CD14-positive monocyte (primary cell): ENCODE measurements around the gene VWC2L. TPM values are rescaled to one million over a fixed set of nuclear protein-coding genes. Genes with fewer than 3 reads are reported as not detected.

ENCODE experiments used
- DNase-seq, 3 donors: peaks; one replicate each; pipeline ENCODE4 v3.0.0-alpha.2; 2011 to 2022
- H2AFZ ChIP-seq: 2 replicates; pipeline ENCODE4 v1.6.0; 2012; ENCODE audit warnings: mild to moderate bottlenecking, low read depth, low read length, inconsistent platforms; ENCODE audit not compliant: insufficient read depth, poor library complexity, severe bottlenecking
- H3K27ac ChIP-seq, 2 donors: 1 replicate in 1 of 2; 2 replicates in 1 of 2; pipeline ENCODE4 v1.5.1; 2012 to 2013; ENCODE audit warnings: low read length in 2 of 2, control low read depth in 1 of 2, inconsistent platforms in 1 of 2, low read depth in 1 of 2, mild to moderate bottlenecking in 1 of 2
- H3K27me3 ChIP-seq, 2 donors: one replicate each; pipeline versions ENCODE4 v1.6.0 to v1.6.1; 2011 to 2013; ENCODE audit warnings: low read length in 2 of 2; ENCODE audit not compliant: control insufficient read depth in 2 of 2, insufficient read depth in 2 of 2
- H3K36me3 ChIP-seq, 2 donors: replicated peaks in 1 of 2; 1 replicate in 1 of 2; 2 replicates in 1 of 2; pipeline versions ENCODE4 v1.5.1 to v1.6.1; 2012 to 2013; ENCODE audit warnings: low read length in 2 of 2, control low read depth in 1 of 2, inconsistent platforms in 1 of 2, mild to moderate bottlenecking in 1 of 2; ENCODE audit not compliant: insufficient read depth in 2 of 2, control insufficient read depth in 1 of 2
- H3K4me1 ChIP-seq, 2 donors: 1 replicate in 1 of 2; 2 replicates in 1 of 2; pipeline versions ENCODE4 v1.5.1 to v1.6.1; 2012 to 2013; ENCODE audit warnings: low read length in 2 of 2, control low read depth in 1 of 2, inconsistent platforms in 1 of 2, mild to moderate bottlenecking in 1 of 2, moderate library complexity in 1 of 2; ENCODE audit not compliant: insufficient read depth in 2 of 2, control insufficient read depth in 1 of 2
- H3K4me2 ChIP-seq: replicated peaks from 2 replicates; pipeline ENCODE3; 2012; ENCODE audit warnings: low read length, moderate library complexity, mild to moderate bottlenecking; ENCODE audit not compliant: poor library complexity, severe bottlenecking; ENCODE audit errors: extremely low read depth
- H3K4me3 ChIP-seq, 3 experiments: fragments of 200-600 bp in 1 of 3; sonication (generic) in 1 of 3; replicated peaks in 1 of 3; 1 replicate in 2 of 3; 2 replicates in 1 of 3; pipeline ENCODE4 v1.5.1; 2011 to 2013; ENCODE audit warnings: low read length in 3 of 3, mild to moderate bottlenecking in 3 of 3, control low read depth in 2 of 3, low read depth in 2 of 3, inconsistent platforms in 1 of 3, moderate library complexity in 1 of 3
- H3K79me2 ChIP-seq: 2 replicates; pipeline ENCODE4 v1.6.0; 2012; ENCODE audit warnings: mild to moderate bottlenecking, control low read depth, inconsistent platforms, low read length, moderate library complexity; ENCODE audit not compliant: insufficient read depth
- H3K9ac ChIP-seq: 2 replicates; pipeline ENCODE4 v1.6.0; 2017; ENCODE audit warnings: low read length, mild to moderate bottlenecking; ENCODE audit not compliant: insufficient read depth, poor library complexity, severe bottlenecking
- H3K9me3 ChIP-seq, 2 donors: replicated peaks in 1 of 2; 1 replicate in 1 of 2; 2 replicates in 1 of 2; pipeline versions ENCODE4 v1.5.1 to v1.6.1; 2012 to 2013; ENCODE audit warnings: low read length in 2 of 2, control low read depth in 1 of 2; ENCODE audit not compliant: control insufficient read depth in 1 of 2, insufficient read depth in 1 of 2
- H4K20me1 ChIP-seq: 2 replicates; pipeline ENCODE4 v1.6.0; 2012; ENCODE audit warnings: mild to moderate bottlenecking, low read length, control low read depth, moderate library complexity; ENCODE audit not compliant: insufficient read depth
- H3K27ac Mint-ChIP-seq, 7 donors: one replicate each; pipeline ENCODE4 v1.8.0; 2020; ENCODE audit warnings: mild to moderate bottlenecking in 7 of 7, mixed read lengths in 7 of 7, moderate library complexity in 6 of 7, inconsistent platforms in 2 of 7
- H3K27me3 Mint-ChIP-seq, 3 donors: one replicate each; pipeline ENCODE4 v1.8.0; 2021 to 2022; ENCODE audit warnings: low read depth in 3 of 3, mild to moderate bottlenecking in 3 of 3, mixed read lengths in 3 of 3, moderate library complexity in 3 of 3, inconsistent platforms in 1 of 3
- H3K36me3 Mint-ChIP-seq, 2 donors: one replicate each; pipeline ENCODE4 v1.8.0; 2020; ENCODE audit warnings: mixed read lengths in 2 of 2, inconsistent platforms in 1 of 2, mild to moderate bottlenecking in 1 of 2
- H3K4me1 Mint-ChIP-seq: one replicate; pipeline ENCODE4 v1.8.0; 2020; ENCODE audit warnings: mild to moderate bottlenecking, mixed read lengths
- H3K4me3 Mint-ChIP-seq, 2 donors: one replicate each; pipeline ENCODE4 v1.8.0; 2020; ENCODE audit warnings: mild to moderate bottlenecking in 2 of 2, mixed read lengths in 2 of 2, moderate library complexity in 1 of 2
- H3K9me3 Mint-ChIP-seq, 7 donors: one replicate each; pipeline ENCODE4 v1.8.0; 2020 to 2022; ENCODE audit warnings: mixed read lengths in 7 of 7, mild to moderate bottlenecking in 6 of 7, moderate library complexity in 6 of 7, inconsistent platforms in 2 of 7
- WGBS: methylation state at CpG from one replicate; pipeline ENCODE4 v1.1.5; 2013; ENCODE audit warnings: missing lambda C conversion rate; ENCODE audit not compliant: insufficient coverage; 5-methylcytosine and 5-hydroxymethylcytosine counted together
- intact Hi-C, 2 donors: fragments of 100-400 bp; cut with micrococcal nuclease; formaldehyde crosslinking; loops; one replicate each; pipeline versions ENCODE4 v1.15.0 to v1.15.1; 2023
- polyA plus RNA-seq, 3 donors: library from polyadenylated mRNA; depleted of rRNA in 1 of 3; unstranded in 2 of 3; stranded (reverse) in 1 of 3; fragments of 300-500 nt in 2 of 3; fragments of >200 nt in 1 of 3; fragmentation: Illumina TruSeq in 2 of 3; gene quantifications; 1 replicate in 2 of 3; 2 replicates in 1 of 3; pipeline ENCODE4 v1.2.3, GENCODE V29; 2012 to 2021
- TF ChIP-seq, protein P1 (sequence below): fragments of 200-600 bp; IDR thresholded peaks from one replicate; pipeline ENCODE4 v1.8.0; 2022; ENCODE audit warnings: antibody characterized with exemption, mild to moderate bottlenecking

Gene VWC2L
- polyA plus RNA-seq, 3 donors: not detected

- H3K27me3 ChIP-seq: no peaks in the 10 kb centered on the region
- H3K4me3 ChIP-seq: no peak overlapping the region
- Mint-ChIP-seq H3K27ac (no peak overlapping the region), H3K27me3 (no peaks in the 10 kb centered on the region), H3K4me1 (no peaks in the 10 kb centered on the region), H3K9me3 (peaks cover 0 to 8% (median 4%) of the 10 kb centered on the region in 7 donors), H3K4me3 (no peak overlapping the region), H3K36me3 (no peaks in the 10 kb centered on the region)
- peaks cover 0 to 2% of the 10 kb centered on the region in 2 donors for H3K9me3 ChIP-seq
- TF ChIP-seq, protein P1, sequence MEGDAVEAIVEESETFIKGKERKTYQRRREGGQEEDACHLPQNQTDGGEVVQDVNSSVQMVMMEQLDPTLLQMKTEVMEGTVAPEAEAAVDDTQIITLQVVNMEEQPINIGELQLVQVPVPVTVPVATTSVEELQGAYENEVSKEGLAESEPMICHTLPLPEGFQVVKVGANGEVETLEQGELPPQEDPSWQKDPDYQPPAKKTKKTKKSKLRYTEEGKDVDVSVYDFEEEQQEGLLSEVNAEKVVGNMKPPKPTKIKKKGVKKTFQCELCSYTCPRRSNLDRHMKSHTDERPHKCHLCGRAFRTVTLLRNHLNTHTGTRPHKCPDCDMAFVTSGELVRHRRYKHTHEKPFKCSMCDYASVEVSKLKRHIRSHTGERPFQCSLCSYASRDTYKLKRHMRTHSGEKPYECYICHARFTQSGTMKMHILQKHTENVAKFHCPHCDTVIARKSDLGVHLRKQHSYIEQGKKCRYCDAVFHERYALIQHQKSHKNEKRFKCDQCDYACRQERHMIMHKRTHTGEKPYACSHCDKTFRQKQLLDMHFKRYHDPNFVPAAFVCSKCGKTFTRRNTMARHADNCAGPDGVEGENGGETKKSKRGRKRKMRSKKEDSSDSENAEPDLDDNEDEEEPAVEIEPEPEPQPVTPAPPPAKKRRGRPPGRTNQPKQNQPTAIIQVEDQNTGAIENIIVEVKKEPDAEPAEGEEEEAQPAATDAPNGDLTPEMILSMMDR: no peak
- no peaks in the 10 kb centered on the region for H4K20me1 ChIP-seq
- no peaks in the 10 kb centered on the region for H3K79me2 ChIP-seq
- H3K4me2 ChIP-seq: no peak overlapping the region
- H3K4me1 ChIP-seq: no peaks in the 10 kb centered on the region
- no peak overlapping the region for H3K9ac ChIP-seq
- DNase-seq: no peak
- no peaks in the 10 kb centered on the region for H3K36me3 ChIP-seq
- H2AFZ ChIP-seq: no peak overlapping the region
- intact Hi-C loops: no loop called here
- no CpG with 5 or more reads among the region's 2 CpGs for WGBS
- H3K27ac ChIP-seq: no peak overlapping the region
Observed at GRCh38 chr2:214489702-214490101, 78.8 kb downstream of the VWC2L start.

DNA sequence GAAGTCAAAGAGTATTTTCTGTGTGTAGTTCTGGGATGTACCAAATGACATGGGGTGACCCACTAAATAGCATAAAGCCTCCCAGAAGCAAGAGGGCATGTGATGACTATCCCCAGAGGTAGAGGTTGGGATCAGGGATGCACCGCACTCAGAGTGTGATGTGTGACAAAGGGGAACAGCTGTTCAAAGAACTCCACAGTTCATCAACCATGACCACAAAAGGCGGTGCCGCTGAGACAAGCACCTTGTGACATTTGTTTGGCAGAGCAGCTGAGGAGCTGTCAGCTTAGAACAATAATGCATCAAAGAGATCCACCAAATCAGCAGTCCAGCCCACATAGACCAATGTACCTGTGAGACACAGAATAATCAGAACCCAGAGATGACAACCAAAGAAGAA lies 81.3 kb downstream of the VWC2L start:
- Mint-ChIP-seq H3K4me1 (no peaks in the 10 kb centered on the region), H3K27me3 (no peaks in the 10 kb centered on the region), H3K9me3 (peaks cover 0 to 8% (median 4%) of the 10 kb centered on the region in 7 donors), H3K4me3 (no peak overlapping the region), H3K36me3 (no peaks in the 10 kb centered on the region), H3K27ac (no peak overlapping the region)
- Histone ChIP-seq H3K4me1 (no peaks in the 10 kb centered on the region), H3K27me3 (no peaks in the 10 kb centered on the region), H3K9ac (no peak overlapping the region), H4K20me1 (no peaks in the 10 kb centered on the region), H3K9me3 (peaks cover 0 to 2% of the 10 kb centered on the region in 2 donors), H3K4me2 (no peak overlapping the region), H3K4me3 (no peak overlapping the region), H3K27ac (no peak overlapping the region), H3K79me2 (no peaks in the 10 kb centered on the region), H3K36me3 (no peaks in the 10 kb centered on the region), H2AFZ (no peak overlapping the region)
- no peak for DNase-seq
- TF ChIP-seq, protein P1: no peak
- WGBS: 93% methylated on average over 3 of the region's 3 CpGs
- intact Hi-C loops: no loop called here
